ENCODE measurements around the gene SENP8. TPM values are rescaled to one million over a fixed set of nuclear protein-coding genes. Genes with fewer than 3 reads are reported as not detected.

Gene SENP8
- total RNA-seq, 1 donor from 2014 or later: 1.5 TPM

DNA sequence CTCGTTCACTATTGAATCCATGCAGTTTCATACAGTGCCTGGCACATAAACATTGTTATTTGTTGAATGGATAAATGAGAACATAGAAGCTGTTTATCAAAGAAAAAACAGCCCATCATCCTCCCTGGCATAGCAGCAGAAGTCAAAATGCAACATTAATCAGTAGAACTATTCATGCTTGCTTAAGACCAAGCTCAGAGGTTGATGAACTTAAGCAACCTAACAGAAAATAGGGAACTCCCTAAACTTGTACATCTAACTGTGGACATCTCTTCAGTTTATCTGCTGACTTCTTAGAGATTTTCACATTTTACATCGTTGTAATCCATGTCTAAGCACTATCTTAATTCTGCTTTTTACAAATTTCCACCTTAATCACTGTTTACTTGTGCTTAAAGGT lies 29.2 kb downstream of the SENP8 start:
- Mint-ChIP-seq H3K9me3 (no peaks in the 10 kb centered on the region), H3K36me3 (ENCODE audit: low read depth) (no peaks in the 10 kb centered on the region), H3K27ac (no peak overlapping the region), H3K4me1 (ENCODE audit: low read depth) (no peaks in the 10 kb centered on the region), H3K4me3 (ENCODE audit: low read depth) (no peak overlapping the region), H3K27me3 (ENCODE audit: low read depth) (no peaks in the 10 kb centered on the region)
- intact Hi-C loops (cut with micrococcal nuclease): no loop called here
- no peak for DNase-seq (ENCODE audit: low spot score)

DNA sequence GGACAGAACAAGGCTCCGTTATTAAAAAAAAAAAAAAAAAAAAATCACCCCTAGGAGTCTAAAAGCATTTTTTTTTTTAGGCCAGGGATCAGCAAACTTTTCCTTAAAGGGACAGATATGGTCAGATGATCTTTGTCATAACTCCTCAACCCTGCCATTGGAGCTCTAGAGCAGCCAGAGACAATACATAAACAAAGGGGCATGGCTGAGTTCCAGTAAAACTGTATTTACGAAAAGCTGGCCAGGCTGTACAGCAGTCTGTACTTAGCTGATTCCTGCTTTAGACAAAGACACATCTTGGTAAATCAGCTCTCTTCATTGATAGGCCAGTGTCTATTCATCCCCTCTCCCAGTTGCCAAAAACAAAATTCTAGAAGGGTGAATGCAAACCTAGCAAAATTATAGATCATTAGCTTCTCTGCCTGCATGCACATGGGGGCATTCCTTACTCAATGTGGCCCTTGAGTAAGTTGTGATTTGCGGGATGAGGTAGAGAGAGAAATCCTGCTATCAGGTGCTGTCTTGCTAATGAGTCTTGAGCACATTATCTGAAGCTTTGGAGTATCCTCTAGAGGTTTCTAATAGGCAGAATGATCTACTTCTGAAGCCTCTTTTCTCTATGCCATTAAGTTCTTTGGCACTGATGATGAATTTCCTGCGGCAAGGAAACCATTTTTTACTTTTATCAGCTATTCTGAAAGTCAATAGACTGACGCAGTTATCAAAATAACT lies 35.2 kb downstream of the SENP8 start:
- no peak overlapping the region for H3K27ac Mint-ChIP-seq
- H3K36me3 Mint-ChIP-seq (ENCODE audit: low read depth): no peaks in the 10 kb centered on the region
- no peak for DNase-seq (ENCODE audit: low spot score)
- H3K4me3 Mint-ChIP-seq (ENCODE audit: low read depth): no peak overlapping the region
- no peaks in the 10 kb centered on the region for H3K27me3 Mint-ChIP-seq (ENCODE audit: low read depth)
- intact Hi-C loops (cut with micrococcal nuclease): no loop called here
- H3K9me3 Mint-ChIP-seq: no peaks in the 10 kb centered on the region
- peaks cover 2% of the 10 kb centered on the region for H3K4me1 Mint-ChIP-seq (ENCODE audit: low read depth)

DNA sequence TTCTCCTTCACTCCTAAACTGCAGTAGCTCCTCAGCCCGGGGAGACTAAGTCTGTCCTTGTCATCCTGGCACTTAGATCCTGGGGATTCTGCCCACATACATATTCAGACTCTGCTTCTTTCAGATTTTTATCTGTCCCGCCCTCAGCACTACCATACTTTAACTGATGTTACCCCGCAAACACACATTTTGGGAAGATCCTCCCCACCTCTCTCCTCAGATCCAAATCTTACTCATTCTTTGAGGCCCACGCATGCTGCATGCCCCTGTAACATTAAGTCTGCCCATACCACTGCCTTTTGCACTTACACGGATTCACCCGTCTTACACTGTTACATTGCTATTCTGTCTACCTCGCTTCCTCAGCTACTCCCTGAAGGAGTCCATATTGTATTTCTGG lies 36.1 kb downstream of the SENP8 start:
- no peaks in the 10 kb centered on the region for H3K36me3 Mint-ChIP-seq (ENCODE audit: low read depth)
- no peak overlapping the region for H3K4me3 Mint-ChIP-seq (ENCODE audit: low read depth)
- intact Hi-C loops (cut with micrococcal nuclease): no loop called here
- H3K27me3 Mint-ChIP-seq (ENCODE audit: low read depth): peaks cover 3% of the 10 kb centered on the region
- no peak overlapping the region for H3K27ac Mint-ChIP-seq
- no peaks in the 10 kb centered on the region for H3K9me3 Mint-ChIP-seq
- peaks cover 2% of the 10 kb centered on the region for H3K4me1 Mint-ChIP-seq (ENCODE audit: low read depth)
- DNase-seq (ENCODE audit: low spot score): no peak

DNA sequence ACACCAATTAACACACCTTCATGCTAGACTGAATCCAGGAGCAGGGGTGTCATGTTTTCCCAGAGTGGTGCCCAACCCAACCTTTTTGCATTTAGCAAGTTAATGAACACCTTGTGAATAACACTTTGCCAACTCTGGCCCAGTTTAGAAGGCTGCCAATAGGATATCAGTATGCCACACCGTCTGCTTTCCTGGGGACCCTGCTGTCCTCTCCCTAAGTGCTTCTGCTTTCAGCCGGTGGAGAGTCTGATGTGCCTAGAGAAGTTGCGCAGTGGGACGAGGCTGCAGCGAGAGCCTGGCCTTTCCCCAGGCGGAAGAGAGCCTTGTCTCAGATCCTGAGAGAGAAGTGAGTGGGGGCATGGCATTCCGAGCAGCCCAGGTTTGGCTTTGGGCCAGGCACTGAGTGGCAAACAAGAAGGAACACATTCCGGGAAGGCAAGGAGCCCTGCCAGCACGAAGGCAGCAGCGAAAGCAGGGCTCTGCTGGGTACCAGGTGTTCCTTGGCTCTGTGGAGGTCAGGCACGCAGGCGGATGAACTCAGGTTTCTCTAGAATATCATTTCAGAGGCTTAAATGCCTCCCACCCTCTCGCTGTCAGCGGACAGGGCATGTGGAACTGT lies 36.9 kb downstream of the SENP8 start:
- Mint-ChIP-seq H3K27me3 (ENCODE audit: low read depth) (peaks cover 3% of the 10 kb centered on the region), H3K4me1 (ENCODE audit: low read depth) (peaks cover 2% of the 10 kb centered on the region), H3K36me3 (ENCODE audit: low read depth) (no peaks in the 10 kb centered on the region), H3K27ac (no peak overlapping the region), H3K4me3 (ENCODE audit: low read depth) (no peak overlapping the region), H3K9me3 (no peaks in the 10 kb centered on the region)
- intact Hi-C loops (cut with micrococcal nuclease): loop anchor here (5.0 kb wide), 1 partner anchor 373 kb away; no protein-coding TSS in a partner anchor
- no peak for DNase-seq (ENCODE audit: low spot score)

DNA sequence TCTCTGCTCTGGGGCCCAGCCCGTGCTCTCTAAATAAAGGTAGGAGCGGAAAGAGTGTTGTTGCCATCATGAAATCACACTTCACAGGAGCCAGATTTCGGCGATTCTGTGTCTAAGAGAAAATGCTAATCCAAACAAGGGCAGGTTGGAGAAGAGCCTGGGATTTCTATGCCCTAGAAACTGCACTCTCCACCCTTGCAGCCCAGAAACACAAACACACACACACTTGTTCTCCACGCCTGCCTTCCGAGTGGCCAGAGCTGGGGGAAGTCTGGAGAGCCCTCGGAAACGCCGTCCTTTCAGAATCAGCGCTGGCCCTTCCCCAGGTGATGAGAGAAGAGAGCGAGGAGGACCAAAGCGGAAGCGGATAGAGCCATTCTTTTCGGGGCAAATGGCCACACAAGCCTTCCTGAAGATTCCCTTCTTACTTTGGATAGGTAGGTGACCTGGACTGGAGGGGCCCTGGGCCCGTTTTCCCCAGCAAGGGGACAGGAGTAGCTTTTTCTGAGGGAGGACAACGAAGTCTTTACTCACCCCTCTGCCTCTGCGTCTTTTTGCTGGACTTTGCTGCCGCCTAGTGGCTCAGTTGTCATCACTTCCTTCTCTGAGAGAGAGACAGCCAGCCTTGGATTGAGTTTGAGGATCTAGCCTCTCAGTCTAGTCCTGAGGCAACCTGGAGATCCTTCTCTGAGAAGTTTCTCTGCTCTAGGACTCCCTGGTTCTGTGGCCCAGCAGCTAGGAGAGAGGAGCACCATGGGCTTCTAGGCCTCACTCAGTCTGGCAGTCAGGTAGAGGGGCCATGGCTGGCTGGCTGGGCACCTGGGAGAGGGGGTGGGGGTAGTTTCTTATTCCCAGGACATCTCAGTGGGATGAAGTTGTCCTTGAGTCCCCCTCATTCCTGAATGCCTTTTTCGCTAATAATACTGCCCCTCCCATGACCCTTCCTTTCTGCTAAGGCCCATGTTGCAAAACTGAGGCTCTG lies 37.7 kb downstream of the SENP8 start:
- Mint-ChIP-seq H3K27ac (no peak overlapping the region), H3K9me3 (no peaks in the 10 kb centered on the region), H3K4me1 (ENCODE audit: low read depth) (peaks cover 2% of the 10 kb centered on the region), H3K27me3 (ENCODE audit: low read depth) (peaks cover 3% of the 10 kb centered on the region), H3K4me3 (ENCODE audit: low read depth) (peak overlapping the region; percentile 71), H3K36me3 (ENCODE audit: low read depth) (no peaks in the 10 kb centered on the region)
- intact Hi-C loops (cut with micrococcal nuclease): loop anchor here (1.0 to 5.0 kb wide), 2 partner anchors 374 to 412 kb away; no protein-coding TSS in a partner anchor
- DNase-seq (ENCODE audit: low spot score): peak; percentile 69

DNA sequence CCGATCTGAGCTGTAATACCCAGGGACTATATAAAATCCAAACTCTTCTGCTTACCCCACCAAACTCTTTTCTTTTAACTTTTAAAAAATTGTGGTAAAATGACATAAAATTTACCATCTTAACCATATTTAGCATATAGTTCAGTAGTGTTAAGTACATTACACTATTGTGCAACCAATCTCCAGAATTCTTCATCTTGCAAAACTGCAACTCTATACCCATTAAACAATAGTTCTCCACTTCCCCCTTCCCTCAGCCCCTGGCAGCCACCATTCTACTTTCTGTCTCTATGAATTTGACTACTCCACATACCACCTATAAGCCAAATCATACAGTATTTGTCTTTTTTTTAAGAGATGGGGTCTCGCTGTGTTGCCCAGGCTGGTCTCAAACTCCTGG lies 38.7 kb downstream of the SENP8 start:
- H3K27ac Mint-ChIP-seq: no peak overlapping the region
- H3K4me3 Mint-ChIP-seq (ENCODE audit: low read depth): no peak overlapping the region
- H3K4me1 Mint-ChIP-seq (ENCODE audit: low read depth): peaks cover 2% of the 10 kb centered on the region
- no peaks in the 10 kb centered on the region for H3K36me3 Mint-ChIP-seq (ENCODE audit: low read depth)
- peaks cover 3% of the 10 kb centered on the region for H3K27me3 Mint-ChIP-seq (ENCODE audit: low read depth)
- DNase-seq (ENCODE audit: low spot score): no peak
- no peaks in the 10 kb centered on the region for H3K9me3 Mint-ChIP-seq
- intact Hi-C loops (cut with micrococcal nuclease): loop anchor here (1.0 to 5.0 kb wide), 2 partner anchors 375 to 413 kb away; no protein-coding TSS in a partner anchor

DNA sequence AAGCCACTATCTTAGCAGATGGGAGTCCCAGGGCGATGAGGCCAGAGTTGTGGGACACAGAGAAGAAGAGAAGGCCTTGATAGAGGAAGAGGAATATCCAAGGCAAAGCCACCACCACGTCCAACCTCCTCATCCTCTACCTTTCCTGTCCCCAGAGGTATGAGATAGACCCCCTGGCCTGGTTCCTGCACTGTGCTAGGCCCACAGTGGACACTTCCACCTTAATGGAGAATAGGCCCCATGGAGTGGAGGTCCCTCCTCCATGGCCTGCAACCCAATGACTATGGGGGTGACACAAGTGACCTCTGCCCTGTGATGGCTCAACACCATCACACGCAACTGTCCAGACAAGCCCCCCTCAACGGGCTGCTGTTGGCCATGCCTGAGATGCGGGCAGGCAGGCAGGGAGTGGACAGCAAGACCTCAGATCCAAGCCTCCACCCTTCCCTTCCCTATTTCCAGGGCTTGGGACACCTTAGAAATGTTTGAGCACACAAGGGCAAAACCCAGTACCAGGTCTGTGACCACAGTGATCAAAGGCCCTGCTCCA lies 42.6 kb downstream of the SENP8 start:
- Mint-ChIP-seq H3K4me1 (ENCODE audit: low read depth) (peaks cover under 1% of the 10 kb centered on the region), H3K27ac (no peak overlapping the region), H3K36me3 (ENCODE audit: low read depth) (no peaks in the 10 kb centered on the region), H3K27me3 (ENCODE audit: low read depth) (peaks cover 3% of the 10 kb centered on the region), H3K9me3 (no peaks in the 10 kb centered on the region), H3K4me3 (ENCODE audit: low read depth) (no peak overlapping the region)
- intact Hi-C loops (cut with micrococcal nuclease): no loop called here
- DNase-seq (ENCODE audit: low spot score): no peak

DNA sequence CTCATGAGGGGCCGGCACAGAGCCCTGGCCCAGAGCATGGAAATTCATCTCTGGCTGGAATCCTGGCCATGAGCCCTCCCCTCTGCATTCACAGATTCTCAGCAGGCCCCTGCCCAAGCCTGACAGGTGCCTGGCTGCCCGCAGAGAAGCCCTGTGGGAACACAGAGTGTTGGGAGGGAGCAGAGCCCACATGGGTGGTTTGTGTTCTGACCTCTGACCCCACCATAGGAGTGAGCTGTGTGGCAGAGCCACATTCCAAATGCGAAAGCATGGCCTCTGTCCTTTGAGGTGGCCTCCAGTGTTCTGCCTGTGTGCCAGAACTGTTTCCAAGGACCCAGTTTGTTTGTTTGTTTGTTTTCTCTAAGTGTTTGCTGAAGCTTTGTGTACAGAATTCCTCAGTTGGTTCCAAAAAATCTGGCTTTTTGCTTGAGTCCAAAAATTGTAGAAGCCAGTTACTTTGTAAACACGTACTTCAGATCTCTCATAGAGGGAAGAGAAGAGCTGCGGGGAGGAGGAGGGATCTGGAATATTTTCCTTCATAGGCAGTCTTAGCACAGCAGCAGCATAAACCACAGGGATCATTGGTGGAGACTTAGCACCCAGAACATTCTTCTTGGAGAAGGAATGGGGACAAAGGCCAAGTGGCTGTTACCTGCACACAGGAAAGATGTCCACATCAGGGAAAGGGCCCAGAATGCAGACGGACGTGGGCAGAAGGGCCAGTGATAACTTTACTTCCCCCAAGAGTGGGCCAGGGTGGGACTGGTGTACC lies 43.3 kb downstream of the SENP8 start:
- Mint-ChIP-seq H3K9me3 (no peaks in the 10 kb centered on the region), H3K27ac (no peak overlapping the region), H3K36me3 (ENCODE audit: low read depth) (no peaks in the 10 kb centered on the region), H3K27me3 (ENCODE audit: low read depth) (peaks cover 3% of the 10 kb centered on the region), H3K4me1 (ENCODE audit: low read depth) (no peaks in the 10 kb centered on the region), H3K4me3 (ENCODE audit: low read depth) (no peak overlapping the region)
- DNase-seq (ENCODE audit: low spot score): no peak
- intact Hi-C loops (cut with micrococcal nuclease): no loop called here

DNA sequence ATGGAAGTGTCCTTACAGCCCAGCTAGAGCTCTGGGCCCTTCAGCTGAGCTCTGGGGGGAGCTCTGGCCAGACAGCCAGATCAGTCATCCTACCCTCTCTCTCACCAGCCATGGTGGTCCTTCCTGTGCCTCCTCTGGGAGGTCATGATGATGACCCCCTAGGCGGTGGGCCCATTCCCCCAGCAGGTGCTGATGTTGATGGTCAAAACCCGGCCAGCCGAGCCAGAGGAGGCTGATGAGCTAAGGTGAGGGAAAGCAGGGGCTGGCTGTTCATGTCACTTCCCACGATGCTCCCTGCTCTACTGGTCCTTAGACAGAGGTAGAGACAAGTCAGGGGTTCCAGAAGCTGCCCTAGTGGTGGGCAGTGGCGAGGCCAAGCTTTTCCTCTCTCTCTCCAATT lies 44.4 kb downstream of the SENP8 start:
- intact Hi-C loops (cut with micrococcal nuclease): no loop called here

DNA sequence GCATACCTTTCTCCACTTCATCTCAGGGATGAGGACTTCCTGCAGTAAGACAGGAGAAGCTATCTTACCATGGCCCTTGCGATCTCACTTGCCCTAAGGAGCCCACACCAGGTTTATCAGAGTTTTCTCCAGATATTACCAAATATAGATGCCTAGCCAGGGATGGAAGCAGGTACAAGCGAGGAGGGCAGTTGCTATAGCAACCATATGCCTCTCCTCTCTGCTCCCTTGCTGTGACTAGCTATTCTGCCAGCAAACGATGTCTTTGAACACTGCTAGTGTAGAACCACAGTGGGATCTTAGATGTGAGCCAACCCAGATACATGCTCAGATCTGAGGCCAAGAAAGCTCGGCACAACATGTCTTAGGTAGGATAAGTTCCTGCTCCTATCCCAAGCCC lies 45.5 kb downstream of the SENP8 start:
- intact Hi-C loops (cut with micrococcal nuclease): no loop called here
- no peaks in the 10 kb centered on the region for H3K36me3 Mint-ChIP-seq (ENCODE audit: low read depth)
- no peaks in the 10 kb centered on the region for H3K9me3 Mint-ChIP-seq
- H3K4me3 Mint-ChIP-seq (ENCODE audit: low read depth): no peak overlapping the region
- DNase-seq (ENCODE audit: low spot score): no peak
- peaks cover 5% of the 10 kb centered on the region for H3K4me1 Mint-ChIP-seq (ENCODE audit: low read depth)
- peaks cover 5% of the 10 kb centered on the region for H3K27me3 Mint-ChIP-seq (ENCODE audit: low read depth)
- no peak overlapping the region for H3K27ac Mint-ChIP-seq

More for the DNA sequence above, 44.4 kb downstream of the SENP8 start:
- DNase-seq (ENCODE audit: low spot score): no peak
- Mint-ChIP-seq H3K4me1 (ENCODE audit: low read depth) (no peaks in the 10 kb centered on the region), H3K4me3 (ENCODE audit: low read depth) (no peak overlapping the region), H3K27ac (no peak overlapping the region), H3K9me3 (no peaks in the 10 kb centered on the region), H3K27me3 (ENCODE audit: low read depth) (peaks cover 3% of the 10 kb centered on the region), H3K36me3 (ENCODE audit: low read depth) (no peaks in the 10 kb centered on the region)

DNA sequence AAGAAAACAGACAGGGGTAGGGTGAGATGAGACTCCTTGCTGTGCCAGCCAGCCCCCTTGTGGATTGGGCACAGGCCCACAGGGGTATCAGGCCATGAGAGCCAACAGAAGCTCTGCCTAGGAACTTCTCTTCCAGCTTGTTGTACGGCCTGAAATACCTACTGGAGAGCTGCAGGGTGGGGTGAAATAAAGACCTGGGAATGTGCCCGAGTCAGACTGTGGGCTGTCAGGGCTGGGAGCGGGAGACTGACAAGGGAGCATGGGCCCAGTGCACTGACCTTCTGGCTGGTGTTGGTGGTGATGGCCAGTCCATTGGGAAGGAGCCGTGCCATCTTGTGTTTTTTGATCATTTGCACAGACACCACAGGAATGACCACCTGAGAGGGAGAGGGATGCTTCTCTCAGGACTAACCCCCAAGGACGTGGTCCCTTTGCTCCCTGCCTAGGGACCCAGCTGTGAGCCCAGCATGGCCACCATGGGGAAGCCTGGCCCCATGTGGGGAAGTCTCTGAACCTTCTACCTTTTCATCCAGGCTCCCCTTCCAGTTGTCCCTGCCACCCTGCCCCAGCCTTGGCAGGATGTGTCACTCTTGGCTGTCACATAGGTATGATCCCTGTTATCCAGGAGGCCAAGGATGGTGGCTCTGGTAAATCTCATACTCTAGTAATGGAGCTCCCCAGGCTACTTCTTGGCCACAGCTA lies 48.7 kb downstream of the SENP8 start:
- Mint-ChIP-seq H3K4me3 (ENCODE audit: low read depth) (no peak overlapping the region), H3K27me3 (ENCODE audit: low read depth) (peaks cover 6% of the 10 kb centered on the region), H3K27ac (no peak overlapping the region), H3K4me1 (ENCODE audit: low read depth) (peaks cover 10% of the 10 kb centered on the region), H3K36me3 (ENCODE audit: low read depth) (no peaks in the 10 kb centered on the region), H3K9me3 (no peaks in the 10 kb centered on the region)
- no peak for DNase-seq (ENCODE audit: low spot score)
- intact Hi-C loops (cut with micrococcal nuclease): no loop called here
